Urothelium cell line (cell line): Measurements from ENCODE around the gene ECEL1.

Experiments used
- DNase-seq: peaks from one replicate; pipeline ENCODE4 v3.0.0; 2011; ENCODE audit warnings: low spot score, mixed read lengths
- FAIRE-seq: peaks from 2 replicates; lab custom pipeline; 2011; peaks lifted over from hg19 to GRCh38; lab: Jason Lieb, UNC

ECEL1 gene

DNA sequence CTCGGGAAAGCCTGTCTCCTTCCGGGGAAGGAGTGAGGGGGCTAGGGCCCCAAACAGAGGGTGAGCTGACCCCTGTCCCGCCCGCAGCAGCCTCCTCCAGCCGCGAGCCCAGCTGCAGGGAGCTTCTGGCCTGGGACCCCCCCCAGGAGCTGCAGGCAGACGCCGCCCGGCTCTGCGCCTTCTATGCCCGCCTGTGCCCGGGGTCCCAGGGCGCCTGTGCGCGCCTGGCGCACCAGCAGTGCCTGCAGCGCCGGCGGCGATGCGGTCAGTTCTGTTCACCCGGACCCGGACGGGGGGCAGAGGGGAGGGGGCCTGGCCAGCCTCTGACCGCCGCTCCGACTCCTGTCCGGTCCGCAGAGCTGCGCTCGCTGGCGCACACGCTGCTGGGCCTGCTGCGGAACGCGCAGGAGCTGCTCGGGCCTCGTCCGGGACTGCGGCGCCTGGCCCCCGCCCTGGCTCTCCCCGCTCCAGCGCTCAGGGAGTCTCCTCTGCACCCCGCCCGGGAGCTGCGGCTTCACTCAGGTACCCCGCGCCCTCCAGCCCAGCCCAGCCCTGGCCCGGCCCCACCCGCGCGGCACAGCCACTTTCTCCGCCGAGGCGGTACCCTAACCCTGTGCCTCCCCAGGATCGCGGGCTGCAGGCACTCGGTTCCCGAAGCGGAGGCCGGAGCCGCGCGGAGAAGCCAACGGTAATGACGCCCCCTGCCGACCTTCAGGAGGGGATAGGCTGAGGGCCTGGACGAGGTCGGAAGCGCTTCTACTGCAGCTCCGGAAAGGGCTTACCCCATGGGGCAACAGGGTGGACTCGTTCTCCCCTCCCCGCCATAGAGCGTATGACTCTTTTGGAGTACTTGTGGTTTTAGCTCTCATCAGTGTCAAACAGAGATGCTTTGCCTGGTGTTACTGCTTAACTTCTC, 36.3 kb upstream of the ECEL1 start:
- DNase-seq = no peak
- FAIRE-seq = no peak

DNA sequence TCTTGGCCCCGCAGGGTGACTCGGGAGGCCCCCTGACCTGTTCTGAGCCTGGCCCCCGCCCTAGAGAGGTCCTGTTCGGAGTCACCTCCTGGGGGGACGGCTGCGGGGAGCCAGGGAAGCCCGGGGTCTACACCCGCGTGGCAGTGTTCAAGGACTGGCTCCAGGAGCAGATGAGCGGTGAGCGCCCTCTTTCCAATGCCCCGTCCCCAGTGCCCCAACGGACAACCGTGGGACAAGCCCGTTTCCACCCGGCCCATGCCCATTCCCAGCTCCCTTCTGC, 35.7 kb upstream of the ECEL1 start:
- DNase-seq = no peak
- FAIRE-seq = no peak

DNA sequence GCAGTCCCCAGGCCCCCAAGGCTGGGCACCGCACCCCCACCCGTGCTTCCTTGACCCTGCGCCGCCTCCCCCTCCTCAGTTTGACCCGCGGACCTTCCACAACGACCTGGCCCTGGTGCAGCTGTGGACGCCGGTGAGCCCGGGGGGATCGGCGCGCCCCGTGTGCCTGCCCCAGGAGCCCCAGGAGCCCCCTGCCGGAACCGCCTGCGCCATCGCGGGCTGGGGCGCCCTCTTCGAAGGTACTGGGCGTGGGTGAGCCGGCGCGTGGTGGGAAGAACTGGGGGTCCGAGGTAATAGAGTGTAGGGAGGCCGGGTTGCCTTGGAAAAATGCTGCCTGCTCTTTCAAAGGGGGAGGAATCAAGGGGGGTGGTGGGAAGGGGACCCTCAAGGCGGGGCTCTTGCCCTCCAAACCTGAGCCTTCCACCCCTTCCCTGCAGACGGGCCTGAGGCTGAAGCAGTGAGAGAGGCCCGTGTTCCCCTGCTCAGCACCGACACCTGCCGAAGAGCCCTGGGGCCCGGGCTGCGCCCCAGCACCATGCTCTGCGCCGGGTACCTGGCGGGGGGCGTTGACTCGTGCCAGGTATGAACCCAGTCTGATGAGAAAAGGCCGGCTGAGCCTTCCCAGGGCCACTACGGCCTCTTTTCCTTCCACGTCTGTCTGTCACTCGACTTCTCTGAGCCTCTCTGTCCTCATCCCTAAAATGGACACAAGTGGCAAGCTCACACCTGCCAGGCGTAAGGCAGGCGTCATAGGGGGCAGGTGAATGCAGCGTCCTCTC, 35.2 kb upstream of the ECEL1 start:
- FAIRE-seq = no peak

GRCh38 chr2:232521959-232522622, 34.5 kb upstream of the ECEL1 start:
- FAIRE-seq (no peak), DNase-seq (peak; percentile 86)

More for the DNA sequence above, 35.2 kb upstream of the ECEL1 start:
- DNase-seq = no peak

- DNase-seq (no peak), FAIRE-seq (no peak)
These were observed 33.5 kb upstream of the ECEL1 start for GRCh38 chr2:232521098-232521497.

- DNase-seq (no peak), FAIRE-seq (no peak)
These were observed 32.9 kb upstream of the ECEL1 start for GRCh38 chr2:232520489-232520888.

GRCh38 chr2:232519581-232520438, 32.2 kb upstream of the ECEL1 start, which contains the start of gene PRSS56:
TSS of gene PRSS56 (plus strand) at chr2:232520388. CDS start at chr2:232520599, 211 bp downstream.
- no peak for FAIRE-seq
- DNase-seq = no peak

GRCh38 chr2:232518844-232519243, 31.2 kb upstream of the ECEL1 start:
- FAIRE-seq (no peak), DNase-seq (no peak)

- DNase-seq (no peak), FAIRE-seq (no peak)
These were observed 28.9 kb upstream of the ECEL1 start for GRCh38 chr2:232516551-232516950.

DNA sequence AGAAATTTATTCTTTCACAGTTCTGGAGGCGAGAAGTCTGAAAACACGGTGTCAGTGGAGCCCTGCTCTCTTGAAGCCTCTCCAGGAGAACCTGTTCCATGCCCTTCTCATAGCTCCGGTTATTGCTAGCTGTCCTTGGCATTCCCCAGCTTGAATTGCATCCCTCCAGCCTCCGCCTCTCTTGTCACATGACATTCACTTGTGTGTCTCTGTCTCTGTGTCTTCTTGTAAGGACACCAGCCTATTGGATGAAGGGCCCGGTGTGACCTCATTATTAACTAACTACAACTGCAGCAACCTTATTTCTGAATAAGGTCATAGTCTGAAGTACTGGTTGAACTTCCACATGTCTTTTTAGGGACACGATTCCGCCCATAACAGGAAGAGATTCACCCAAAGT, 28.0 kb upstream of the ECEL1 start:
- DNase-seq (no peak), FAIRE-seq (no peak)

- no peak for FAIRE-seq
- DNase-seq = no peak
These were observed 25.7 kb upstream of the ECEL1 start for GRCh38 chr2:232513353-232513752.

DNA sequence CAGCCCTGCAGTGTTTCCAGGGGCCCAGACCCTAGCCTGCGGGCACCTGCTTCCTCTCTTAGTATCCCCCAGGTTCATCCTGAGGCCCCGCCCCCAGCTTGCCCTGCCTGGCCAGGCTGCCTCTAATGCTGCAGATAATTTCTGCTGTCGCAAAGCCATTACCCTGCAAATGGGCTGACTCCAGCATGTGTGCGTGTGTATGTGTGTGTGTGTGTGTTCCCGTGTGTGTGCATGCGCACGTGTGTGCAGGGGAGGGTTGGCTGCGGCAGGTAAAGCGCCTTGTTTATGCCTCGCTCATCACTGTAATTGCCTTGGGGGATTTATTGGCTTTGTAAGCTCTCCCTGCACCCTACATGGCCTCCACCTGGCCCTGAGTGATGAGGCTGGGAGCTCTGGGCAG, 25.0 kb upstream of the ECEL1 start:
- DNase-seq (no peak), FAIRE-seq (no peak)

DNA sequence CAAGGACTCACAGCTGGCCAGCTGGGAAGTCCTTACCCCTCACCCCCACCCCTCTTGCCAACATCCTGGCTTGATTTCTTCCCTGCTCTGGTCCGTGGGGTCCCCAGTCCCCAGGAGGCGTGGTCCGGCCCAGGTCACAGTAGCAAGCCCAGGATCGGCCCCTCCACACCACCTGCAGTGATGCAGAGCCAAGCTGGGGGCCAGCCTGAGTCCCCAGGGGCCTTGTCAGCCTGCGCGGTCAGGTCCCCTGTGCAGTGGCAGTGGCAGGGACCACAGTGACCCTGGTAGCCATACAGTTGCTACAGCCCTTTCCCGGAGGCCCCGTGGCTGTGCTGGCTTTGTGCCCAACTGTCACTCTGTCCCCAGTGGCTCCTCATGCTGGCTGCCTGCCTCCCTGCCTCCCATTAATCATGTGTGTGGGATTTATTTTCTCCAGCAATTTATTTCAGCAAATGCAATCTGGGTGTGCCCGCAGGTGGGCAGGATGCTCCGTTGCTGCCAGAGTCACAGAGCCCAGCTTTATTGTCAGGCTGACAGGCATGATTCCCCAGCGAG, 23.8 kb upstream of the ECEL1 start:
- FAIRE-seq (no peak), DNase-seq (no peak)

DNA sequence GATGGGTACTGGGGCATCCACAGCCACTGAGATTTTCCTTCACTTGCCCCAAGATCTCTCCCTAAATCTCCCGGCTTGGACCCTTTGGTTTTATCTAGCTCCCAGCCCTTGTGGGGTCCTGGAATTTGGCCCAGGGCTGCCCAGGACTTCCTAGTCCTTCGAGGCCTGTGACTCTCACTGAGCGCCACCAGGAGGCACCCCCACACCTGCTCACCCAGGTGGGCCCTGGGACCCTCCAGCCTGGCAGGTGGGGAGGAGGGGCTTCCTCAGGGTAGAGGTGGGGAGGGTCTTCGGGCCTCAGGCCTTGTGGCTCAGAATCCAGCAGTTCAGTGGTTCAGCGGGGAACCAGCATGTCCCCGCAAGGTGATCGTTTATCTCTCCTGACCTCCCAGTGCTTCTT, 20.6 kb upstream of the ECEL1 start:
- DNase-seq (no peak), FAIRE-seq (no peak)

DNA sequence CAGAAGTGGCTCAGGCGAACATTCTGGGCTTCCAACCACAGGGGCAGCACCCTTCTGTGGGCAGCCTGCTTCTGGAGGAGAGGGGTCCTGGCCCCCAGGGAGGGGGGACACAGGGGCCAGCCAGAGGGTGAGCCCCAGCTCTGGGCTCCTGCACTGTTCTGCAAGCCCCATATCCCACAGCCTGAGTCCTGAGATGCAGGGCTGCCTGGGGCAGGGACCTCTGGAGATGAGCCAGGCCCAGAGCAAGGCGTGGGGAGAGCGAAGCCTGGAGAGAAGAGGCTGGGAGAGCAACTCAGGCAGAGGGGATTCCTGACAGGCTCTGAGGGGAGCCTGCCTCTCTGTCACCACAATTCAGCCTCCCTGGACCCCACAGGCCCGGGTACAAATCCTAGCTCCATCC, 19.1 kb upstream of the ECEL1 start:
- DNase-seq = no peak
- no peak for FAIRE-seq

- DNase-seq (no peak), FAIRE-seq (no peak)
These were observed 18.2 kb upstream of the ECEL1 start for GRCh38 chr2:232505856-232506255.

- no peak for DNase-seq
- no peak for FAIRE-seq
These were observed 16.8 kb upstream of the ECEL1 start for GRCh38 chr2:232504438-232504837.

- DNase-seq = no peak
- no peak for FAIRE-seq
These were observed 16.2 kb upstream of the ECEL1 start for GRCh38 chr2:232503809-232504323.

GRCh38 chr2:232502911-232503808, 15.5 kb upstream of the ECEL1 start:
- DNase-seq (peak; percentile 66), FAIRE-seq (no peak)
